Measurements from ENCODE around the gene PLXNA4. TPM values are rescaled to one million over a fixed set of nuclear protein-coding genes. Genes with fewer than 3 reads are reported as not detected.

PLXNA4 gene
- total RNA-seq, 1 donor from 2014 or later: 3.3 TPM

- no peak for TF ChIP-seq CTCF (IDR thresholded peaks at IDR 0.05; ENCODE audit: insufficient read depth, low read depth, low read length)
- no peak for TF ChIP-seq EZH2 (IDR thresholded peaks at IDR 0.05; ENCODE audit: insufficient read depth, low read length)
- Histone ChIP-seq H3K9me3 (ENCODE audit: insufficient read depth, low read depth, low read length) (no peaks in the 10 kb centered on the region), H3K9ac (ENCODE audit: low read length) (no peak overlapping the region), H3K79me2 (ENCODE audit: insufficient read depth, low read length) (no peaks in the 10 kb centered on the region), H3K4me2 (ENCODE audit: low read length) (no peak overlapping the region), H3K36me3 (ENCODE audit: insufficient read depth, low read length) (no peaks in the 10 kb centered on the region), H3K4me3 (ENCODE audit: insufficient read depth, low read depth, low read length) (no peak overlapping the region), H4K20me1 (ENCODE audit: insufficient read depth, low read length) (no peaks in the 10 kb centered on the region), H2AFZ (ENCODE audit: low read depth, low read length) (no peak overlapping the region), H3K27ac (ENCODE audit: low read depth, low read length) (no peak overlapping the region), H3K4me1 (ENCODE audit: insufficient read depth, low read length) (no peaks in the 10 kb centered on the region), H3K27me3 (ENCODE audit: insufficient read depth, low read length) (no peaks in the 10 kb centered on the region)
- FAIRE-seq (no peak), DNase-seq (ENCODE audit: low read depth) (no peak)
- no peak overlapping the region for H3K4me3 Mint-ChIP-seq (ENCODE audit: unreplicated experiment)
- H3K9me3 Mint-ChIP-seq (ENCODE audit: unreplicated experiment): peaks cover 4% of the 10 kb centered on the region
- H3K27me3 Mint-ChIP-seq (ENCODE audit: low read depth, unreplicated experiment): peaks cover 48% of the 10 kb centered on the region
- no peaks in the 10 kb centered on the region for H3K4me1 Mint-ChIP-seq (ENCODE audit: low read depth, unreplicated experiment)
- no peak overlapping the region for H3K27ac Mint-ChIP-seq (ENCODE audit: unreplicated experiment)
- H3K36me3 Mint-ChIP-seq (ENCODE audit: low read depth, unreplicated experiment): peaks cover 9% of the 10 kb centered on the region
Measured at GRCh38 chr7:132225216-132226030, 350.8 kb downstream of the PLXNA4 start.

DNA sequence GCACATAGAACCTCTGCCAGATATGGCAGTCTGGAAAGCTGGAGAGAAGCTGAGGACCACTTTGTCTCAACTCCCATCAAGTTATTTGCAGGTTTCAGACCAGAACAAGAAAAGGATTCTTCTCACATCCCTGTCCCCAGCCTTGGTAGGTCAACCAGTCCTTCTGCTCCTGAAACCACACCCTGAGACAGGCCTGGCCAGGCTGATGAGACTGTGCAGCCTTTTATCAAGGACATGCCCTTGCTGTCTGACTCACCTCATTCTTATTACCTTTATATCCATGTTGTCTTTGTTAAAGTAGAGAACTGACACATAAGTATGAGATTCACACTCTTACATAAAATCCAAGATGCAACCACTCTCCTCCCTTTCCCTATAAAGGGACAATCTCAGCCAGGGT, 354.9 kb downstream of the PLXNA4 start:
- peaks cover 4% of the 10 kb centered on the region for H3K9me3 Mint-ChIP-seq (ENCODE audit: unreplicated experiment)
- Histone ChIP-seq H3K4me3 (ENCODE audit: insufficient read depth, low read depth, low read length) (no peak overlapping the region), H4K20me1 (ENCODE audit: insufficient read depth, low read length) (no peaks in the 10 kb centered on the region), H3K27ac (ENCODE audit: low read depth, low read length) (no peak overlapping the region), H2AFZ (ENCODE audit: low read depth, low read length) (no peak overlapping the region), H3K36me3 (ENCODE audit: insufficient read depth, low read length) (no peaks in the 10 kb centered on the region), H3K79me2 (ENCODE audit: insufficient read depth, low read length) (no peaks in the 10 kb centered on the region), H3K4me1 (ENCODE audit: insufficient read depth, low read length) (no peaks in the 10 kb centered on the region), H3K27me3 (ENCODE audit: insufficient read depth, low read length) (no peaks in the 10 kb centered on the region), H3K4me2 (ENCODE audit: low read length) (no peak overlapping the region), H3K9me3 (ENCODE audit: insufficient read depth, low read depth, low read length) (no peaks in the 10 kb centered on the region), H3K9ac (ENCODE audit: low read length) (no peak overlapping the region)
- FAIRE-seq: no peak
- H3K27ac Mint-ChIP-seq (ENCODE audit: unreplicated experiment): no peak overlapping the region
- DNase-seq (ENCODE audit: low read depth): no peak
- no peaks in the 10 kb centered on the region for H3K4me1 Mint-ChIP-seq (ENCODE audit: low read depth, unreplicated experiment)
- H3K27me3 Mint-ChIP-seq (ENCODE audit: low read depth, unreplicated experiment): peaks cover 26% of the 10 kb centered on the region
- H3K4me3 Mint-ChIP-seq (ENCODE audit: unreplicated experiment): no peak overlapping the region
- peaks cover 9% of the 10 kb centered on the region for H3K36me3 Mint-ChIP-seq (ENCODE audit: low read depth, unreplicated experiment)
- TF ChIP-seq EZH2 (IDR thresholded peaks at IDR 0.05; ENCODE audit: insufficient read depth, low read length) (no peak), CTCF (IDR thresholded peaks at IDR 0.05; ENCODE audit: insufficient read depth, low read depth, low read length) (no peak)

GRCh38 chr7:132220060-132220459, 356.2 kb downstream of the PLXNA4 start:
- H3K36me3 ChIP-seq (ENCODE audit: insufficient read depth, low read length): no peaks in the 10 kb centered on the region
- Mint-ChIP-seq H3K4me1 (ENCODE audit: low read depth, unreplicated experiment) (no peaks in the 10 kb centered on the region), H3K4me3 (ENCODE audit: unreplicated experiment) (no peak overlapping the region), H3K27me3 (ENCODE audit: low read depth, unreplicated experiment) (peaks cover 30% of the 10 kb centered on the region), H3K9me3 (ENCODE audit: unreplicated experiment) (peaks cover 4% of the 10 kb centered on the region), H3K36me3 (ENCODE audit: low read depth, unreplicated experiment) (peaks cover 9% of the 10 kb centered on the region), H3K27ac (ENCODE audit: unreplicated experiment) (no peak overlapping the region)
- DNase-seq (ENCODE audit: low read depth) (no peak), FAIRE-seq (no peak)
- H3K27ac ChIP-seq (ENCODE audit: low read depth, low read length): no peak overlapping the region
- no peaks in the 10 kb centered on the region for H3K9me3 ChIP-seq (ENCODE audit: insufficient read depth, low read depth, low read length)
- no peak overlapping the region for H2AFZ ChIP-seq (ENCODE audit: low read depth, low read length)
- no peaks in the 10 kb centered on the region for H3K27me3 ChIP-seq (ENCODE audit: insufficient read depth, low read length)
- TF ChIP-seq EZH2 (IDR thresholded peaks at IDR 0.05; ENCODE audit: insufficient read depth, low read length) (no peak), CTCF (IDR thresholded peaks at IDR 0.05; ENCODE audit: insufficient read depth, low read depth, low read length) (no peak)
- H3K79me2 ChIP-seq (ENCODE audit: insufficient read depth, low read length): no peaks in the 10 kb centered on the region
- H3K9ac ChIP-seq (ENCODE audit: low read length): no peak overlapping the region
- no peak overlapping the region for H3K4me2 ChIP-seq (ENCODE audit: low read length)
- H3K4me3 ChIP-seq (ENCODE audit: insufficient read depth, low read depth, low read length): no peak overlapping the region
- no peaks in the 10 kb centered on the region for H4K20me1 ChIP-seq (ENCODE audit: insufficient read depth, low read length)
- H3K4me1 ChIP-seq (ENCODE audit: insufficient read depth, low read length): no peaks in the 10 kb centered on the region

Measured in astrocyte (in vitro differentiated cells and primary cell).